SU-DHL-6 (cell line): Measurements from ENCODE around the gene ZFAND3.

Source experiments
- EZH2phosphoT487 ChIP-seq: fragments of 200-600 bp; sonication (generic), shearing (Covaris generic); conservative IDR thresholded peaks from 2 replicates; pipeline ENCODE4 v1.6.1; 2018; ENCODE audit warnings: mild to moderate bottlenecking, antibody characterized with exemption, low read length, moderate library complexity, mixed read lengths
- TF ChIP-seq, protein P1 (sequence below): fragments of 200-600 bp; sonication (generic); IDR thresholded peaks from one replicate; pipeline ENCODE4 v1.5.1; 2017; ENCODE audit warnings: antibody characterized with exemption, mild to moderate bottlenecking, low read length, moderate library complexity; ENCODE audit not compliant: insufficient read depth, poor library complexity, severe bottlenecking

DNA sequence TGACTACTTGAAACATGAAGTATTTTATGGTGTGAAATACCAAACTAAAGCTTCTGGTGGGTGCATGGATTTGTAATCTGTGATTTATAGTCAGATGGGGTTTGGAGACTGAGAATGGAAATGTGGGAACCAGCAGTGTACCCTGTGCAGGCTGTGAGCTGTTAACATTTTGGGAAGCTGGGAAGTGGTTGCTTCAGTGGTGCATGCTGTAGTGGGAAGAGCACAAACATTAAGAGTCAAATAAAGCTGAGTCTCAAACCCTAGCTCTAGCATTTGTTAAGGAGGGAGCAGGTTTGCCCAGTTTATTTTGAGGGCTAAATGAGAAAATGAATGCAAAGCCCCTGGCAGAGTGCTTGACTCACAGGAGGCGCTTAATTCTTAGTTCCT lies 235.7 kb downstream of the ZFAND3 start:
- TF ChIP-seq, protein P1, sequence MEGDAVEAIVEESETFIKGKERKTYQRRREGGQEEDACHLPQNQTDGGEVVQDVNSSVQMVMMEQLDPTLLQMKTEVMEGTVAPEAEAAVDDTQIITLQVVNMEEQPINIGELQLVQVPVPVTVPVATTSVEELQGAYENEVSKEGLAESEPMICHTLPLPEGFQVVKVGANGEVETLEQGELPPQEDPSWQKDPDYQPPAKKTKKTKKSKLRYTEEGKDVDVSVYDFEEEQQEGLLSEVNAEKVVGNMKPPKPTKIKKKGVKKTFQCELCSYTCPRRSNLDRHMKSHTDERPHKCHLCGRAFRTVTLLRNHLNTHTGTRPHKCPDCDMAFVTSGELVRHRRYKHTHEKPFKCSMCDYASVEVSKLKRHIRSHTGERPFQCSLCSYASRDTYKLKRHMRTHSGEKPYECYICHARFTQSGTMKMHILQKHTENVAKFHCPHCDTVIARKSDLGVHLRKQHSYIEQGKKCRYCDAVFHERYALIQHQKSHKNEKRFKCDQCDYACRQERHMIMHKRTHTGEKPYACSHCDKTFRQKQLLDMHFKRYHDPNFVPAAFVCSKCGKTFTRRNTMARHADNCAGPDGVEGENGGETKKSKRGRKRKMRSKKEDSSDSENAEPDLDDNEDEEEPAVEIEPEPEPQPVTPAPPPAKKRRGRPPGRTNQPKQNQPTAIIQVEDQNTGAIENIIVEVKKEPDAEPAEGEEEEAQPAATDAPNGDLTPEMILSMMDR: no peak
- TF ChIP-seq EZH2phosphoT487: no peak
